ENCODE data around the gene TNNT2.

GRCh38 chr1:201336711-201337450, 40.6 kb downstream of the TNNT2 start:
- TF ChIP-seq CTCF (IDR thresholded peaks at IDR 0.05) (no peak), EZH2 (IDR thresholded peaks at IDR 0.05) (no peak), EZH2phosphoT487 (IDR thresholded peaks at IDR 0.05) (no peak)

All from neural progenitor cell (in vitro differentiated cells).